SK-N-SH treated with all-trans-retinoic acid at 6 μM for 48 hours (cell line): ENCODE results near the gene SPTA1.

ENCODE experiments used
- ATAC-seq: fragments of 200-7000 bp; cut with Tn5 transposase; 3 replicates; pipeline ENCODE4 v1.9.1; 2020; ENCODE audit warnings: mild to moderate bottlenecking, moderate library complexity
- ARNTL ChIP-seq: fragments of 450-650 bp; formaldehyde crosslinking; IDR thresholded peaks from 2 replicates; pipeline ENCODE4 v1.5.0; 2020; ENCODE audit warnings: low read depth, mild to moderate bottlenecking, moderate library complexity, borderline replicate concordance
- BACH2 ChIP-seq: fragments of 250-450 bp; sonication (Bioruptor Pico); IDR thresholded peaks from 2 replicates; pipeline ENCODE4 v1.9.0; 2021; ENCODE audit warnings: mild to moderate bottlenecking, borderline replicate concordance
- ESRRG ChIP-seq: fragments of 250-450 bp; sonication (Bioruptor Pico); IDR thresholded peaks from 2 replicates; pipeline ENCODE4 v1.6.1; 2021; ENCODE audit warnings: mild to moderate bottlenecking
- ISL1 ChIP-seq: fragments of 250-450 bp; sonication (Bioruptor Pico); IDR thresholded peaks from 2 replicates; pipeline ENCODE4 v2.1.2; 2022; ENCODE audit warnings: mild to moderate bottlenecking, moderate library complexity
- OSR1 ChIP-seq: fragments of 250-450 bp; sonication (Bioruptor Pico); IDR thresholded peaks from 2 replicates; pipeline ENCODE4 v1.8.0; 2022; ENCODE audit warnings: moderate library complexity, mild to moderate bottlenecking, inconsistent platforms
- PPARA ChIP-seq: fragments of 250-450 bp; sonication (Bioruptor Pico); IDR thresholded peaks from 2 replicates; pipeline ENCODE4 v1.5.0; 2020; ENCODE audit warnings: mild to moderate bottlenecking, borderline replicate concordance
- RARB ChIP-seq: fragments of 250-450 bp; sonication (Bioruptor Pico); IDR thresholded peaks from 2 replicates; pipeline ENCODE4 v1.8.0; 2021; ENCODE audit warnings: mild to moderate bottlenecking, moderate library complexity
- SNAI2 ChIP-seq: fragments of 250-450 bp; sonication (Bioruptor Pico); IDR thresholded peaks from 2 replicates; pipeline ENCODE4 v1.5.0; 2020; ENCODE audit warnings: mild to moderate bottlenecking, moderate library complexity
- TCF4 ChIP-seq: fragments of 250-450 bp; sonication (Bioruptor Pico); IDR thresholded peaks from 2 replicates; pipeline ENCODE4 v1.8.0; 2021; ENCODE audit warnings: mild to moderate bottlenecking, moderate library complexity, borderline replicate concordance
- ZC3H10 ChIP-seq: fragments of 250-450 bp; sonication (Bioruptor Pico); IDR thresholded peaks from 2 replicates; pipeline ENCODE4 v1.5.1; 2021; ENCODE audit warnings: mild to moderate bottlenecking, moderate library complexity
- ZFP3 ChIP-seq: fragments of 250-450 bp; sonication (Bioruptor Pico); IDR thresholded peaks from 2 replicates; pipeline ENCODE4 v1.5.0; 2020; ENCODE audit warnings: mild to moderate bottlenecking, moderate library complexity
- ZFP30 ChIP-seq: fragments of 450-650 bp; formaldehyde crosslinking; IDR thresholded peaks from 2 replicates; pipeline ENCODE4 v1.5.0; 2022; ENCODE audit warnings: mild to moderate bottlenecking, moderate library complexity
- ZNF70 ChIP-seq: fragments of 450-650 bp; formaldehyde crosslinking; IDR thresholded peaks from 2 replicates; pipeline ENCODE4 v1.5.0; 2020; ENCODE audit warnings: mild to moderate bottlenecking, moderate library complexity
- ZNF8 ChIP-seq: fragments of 450-650 bp; formaldehyde crosslinking; IDR thresholded peaks from 2 replicates; pipeline ENCODE4 v1.5.0; 2020; ENCODE audit warnings: mild to moderate bottlenecking, moderate library complexity
- TF ChIP-seq, protein P1 (sequence below): fragments of 250-450 bp; sonication (Bioruptor Pico); IDR thresholded peaks from 2 replicates; pipeline ENCODE4 v1.5.1; 2020; ENCODE audit warnings: low read depth, mild to moderate bottlenecking, moderate library complexity
- TF ChIP-seq, protein P2 (sequence below): fragments of 250-450 bp; sonication (Bioruptor Pico); IDR thresholded peaks from 2 replicates; pipeline ENCODE4 v1.8.0; 2020; ENCODE audit warnings: mild to moderate bottlenecking, moderate library complexity, borderline replicate concordance
- TF ChIP-seq, protein P3 (sequence below): fragments of 250-450 bp; sonication (Bioruptor Pico); IDR thresholded peaks from 2 replicates; pipeline ENCODE4 v1.5.1; 2021; ENCODE audit warnings: mild to moderate bottlenecking, moderate library complexity
- TF ChIP-seq, protein P4 (sequence below): fragments of 250-450 bp; sonication (Bioruptor Pico); IDR thresholded peaks from 2 replicates; pipeline ENCODE4 v1.8.0; 2021; ENCODE audit warnings: low read depth, mild to moderate bottlenecking, moderate library complexity, borderline replicate concordance

The SPTA1 gene

DNA sequence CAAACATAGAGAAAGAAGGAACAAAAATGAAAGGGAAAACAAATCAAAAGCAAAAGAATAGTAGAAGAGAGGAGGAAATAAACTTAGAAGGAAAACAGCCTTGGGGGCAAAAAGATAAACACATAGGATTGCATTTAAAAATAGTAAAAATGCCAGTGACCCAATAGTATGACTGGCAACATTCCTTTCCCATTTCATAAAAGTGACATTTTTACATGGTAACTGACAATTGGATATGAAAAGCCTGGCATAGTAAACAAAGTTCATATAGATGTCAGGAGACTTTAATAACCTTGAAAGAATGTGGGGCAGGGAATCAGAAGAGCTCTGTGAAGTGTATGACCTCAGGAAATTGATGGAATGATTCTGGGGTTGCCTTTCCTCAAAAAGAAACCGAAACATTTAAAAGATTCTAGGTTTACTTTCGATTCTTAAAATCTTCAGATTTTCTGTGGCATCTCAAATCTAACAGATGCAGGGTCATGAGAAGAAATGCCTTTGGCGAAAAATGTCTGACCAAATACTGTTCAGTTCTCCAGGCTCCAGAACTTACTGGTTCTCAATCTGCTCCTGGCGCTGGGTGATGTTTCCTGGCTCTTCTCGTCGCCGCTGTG, 33.7 kb downstream of the SPTA1 start (continued):
- TF ChIP-seq ARNTL (no peak), ISL1 (CRISPR knock-in tag) (no peak), ZFP30 (CRISPR knock-in tag) (no peak)
- TF ChIP-seq, all 23 proteins: peak for 0

DNA sequence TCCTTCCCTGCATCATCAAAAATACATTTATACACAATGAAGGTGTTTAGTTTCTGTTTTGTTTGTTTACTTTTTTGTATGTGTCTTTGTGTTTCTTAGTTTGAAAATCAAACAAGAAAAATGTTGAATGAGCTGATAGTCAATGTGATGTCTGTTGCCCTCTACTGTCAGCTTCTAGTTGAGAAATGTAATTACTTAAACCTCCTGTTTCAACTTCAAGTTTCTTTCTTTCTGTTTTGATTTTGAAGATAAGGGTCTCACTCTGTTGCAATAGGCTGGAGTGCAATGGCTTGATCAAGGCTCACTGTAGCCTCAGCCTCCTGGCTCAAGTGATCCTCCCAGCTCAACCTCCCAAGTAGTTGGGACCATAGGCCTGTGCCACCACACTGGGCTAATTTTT, 37.5 kb downstream of the SPTA1 start:
- no peak for ATAC-seq
- TF ChIP-seq, protein P1, sequence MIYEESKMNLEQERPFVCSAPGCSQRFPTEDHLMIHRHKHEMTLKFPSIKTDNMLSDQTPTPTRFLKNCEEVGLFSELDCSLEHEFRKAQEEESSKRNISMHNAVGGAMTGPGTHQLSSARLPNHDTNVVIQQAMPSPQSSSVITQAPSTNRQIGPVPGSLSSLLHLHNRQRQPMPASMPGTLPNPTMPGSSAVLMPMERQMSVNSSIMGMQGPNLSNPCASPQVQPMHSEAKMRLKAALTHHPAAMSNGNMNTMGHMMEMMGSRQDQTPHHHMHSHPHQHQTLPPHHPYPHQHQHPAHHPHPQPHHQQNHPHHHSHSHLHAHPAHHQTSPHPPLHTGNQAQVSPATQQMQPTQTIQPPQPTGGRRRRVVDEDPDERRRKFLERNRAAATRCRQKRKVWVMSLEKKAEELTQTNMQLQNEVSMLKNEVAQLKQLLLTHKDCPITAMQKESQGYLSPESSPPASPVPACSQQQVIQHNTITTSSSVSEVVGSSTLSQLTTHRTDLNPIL (CRISPR knock-in tag): no peak
- TF ChIP-seq ESRRG (CRISPR knock-in tag): no peak
- TF ChIP-seq ARNTL: no peak

DNA sequence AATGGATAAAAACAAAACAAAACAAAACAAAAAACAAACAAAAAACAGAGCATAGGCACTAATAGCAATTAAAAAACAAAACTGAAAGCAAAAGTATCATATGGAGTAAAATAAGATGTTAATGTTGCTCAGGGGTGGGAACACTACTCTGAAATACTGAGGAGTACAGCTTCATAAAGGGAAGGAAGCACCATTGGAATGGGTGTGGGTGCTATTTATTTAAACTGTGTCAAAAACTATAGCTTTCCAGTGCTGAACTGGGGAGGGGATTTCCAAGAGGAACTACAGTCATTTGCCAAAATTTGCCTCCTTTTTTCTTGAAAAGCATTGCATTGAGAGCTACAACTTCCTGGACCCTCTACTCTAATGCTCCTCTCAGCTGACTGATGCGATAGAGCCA, 40.0 kb downstream of the SPTA1 start:
- no peak for ATAC-seq

DNA sequence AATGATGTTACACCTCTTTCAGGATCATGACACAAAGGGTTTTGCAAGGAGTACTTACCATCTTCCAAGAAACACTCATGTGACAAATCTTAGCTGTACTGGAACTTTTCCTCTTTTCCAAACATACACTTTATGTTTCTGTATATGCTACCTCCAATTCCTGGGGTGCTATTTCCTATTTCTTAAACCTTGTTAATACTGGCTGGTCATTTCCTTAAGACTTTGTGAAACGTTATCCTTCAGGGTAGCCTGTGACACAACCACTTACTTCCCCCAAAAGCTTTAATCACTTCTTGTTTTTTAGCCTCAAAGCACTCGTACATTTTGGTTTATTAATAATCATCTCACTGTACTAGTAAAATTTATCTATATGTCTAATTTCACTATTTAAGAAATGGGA, 42.1 kb downstream of the SPTA1 start:
- ATAC-seq: no peak
- TF ChIP-seq BACH2 (CRISPR knock-in tag) (no peak), ISL1 (CRISPR knock-in tag) (no peak), ZC3H10 (CRISPR knock-in tag) (no peak), ZNF70 (CRISPR knock-in tag) (no peak), RARB (no peak), ESRRG (CRISPR knock-in tag) (no peak), OSR1 (CRISPR knock-in tag) (no peak), TCF4 (CRISPR knock-in tag) (no peak)
- TF ChIP-seq, protein P1 (CRISPR knock-in tag): no peak
- TF ChIP-seq, protein P2, sequence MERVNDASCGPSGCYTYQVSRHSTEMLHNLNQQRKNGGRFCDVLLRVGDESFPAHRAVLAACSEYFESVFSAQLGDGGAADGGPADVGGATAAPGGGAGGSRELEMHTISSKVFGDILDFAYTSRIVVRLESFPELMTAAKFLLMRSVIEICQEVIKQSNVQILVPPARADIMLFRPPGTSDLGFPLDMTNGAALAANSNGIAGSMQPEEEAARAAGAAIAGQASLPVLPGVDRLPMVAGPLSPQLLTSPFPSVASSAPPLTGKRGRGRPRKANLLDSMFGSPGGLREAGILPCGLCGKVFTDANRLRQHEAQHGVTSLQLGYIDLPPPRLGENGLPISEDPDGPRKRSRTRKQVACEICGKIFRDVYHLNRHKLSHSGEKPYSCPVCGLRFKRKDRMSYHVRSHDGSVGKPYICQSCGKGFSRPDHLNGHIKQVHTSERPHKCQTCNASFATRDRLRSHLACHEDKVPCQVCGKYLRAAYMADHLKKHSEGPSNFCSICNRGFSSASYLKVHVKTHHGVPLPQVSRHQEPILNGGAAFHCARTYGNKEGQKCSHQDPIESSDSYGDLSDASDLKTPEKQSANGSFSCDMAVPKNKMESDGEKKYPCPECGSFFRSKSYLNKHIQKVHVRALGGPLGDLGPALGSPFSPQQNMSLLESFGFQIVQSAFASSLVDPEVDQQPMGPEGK: no peak
- TF ChIP-seq, protein P3, sequence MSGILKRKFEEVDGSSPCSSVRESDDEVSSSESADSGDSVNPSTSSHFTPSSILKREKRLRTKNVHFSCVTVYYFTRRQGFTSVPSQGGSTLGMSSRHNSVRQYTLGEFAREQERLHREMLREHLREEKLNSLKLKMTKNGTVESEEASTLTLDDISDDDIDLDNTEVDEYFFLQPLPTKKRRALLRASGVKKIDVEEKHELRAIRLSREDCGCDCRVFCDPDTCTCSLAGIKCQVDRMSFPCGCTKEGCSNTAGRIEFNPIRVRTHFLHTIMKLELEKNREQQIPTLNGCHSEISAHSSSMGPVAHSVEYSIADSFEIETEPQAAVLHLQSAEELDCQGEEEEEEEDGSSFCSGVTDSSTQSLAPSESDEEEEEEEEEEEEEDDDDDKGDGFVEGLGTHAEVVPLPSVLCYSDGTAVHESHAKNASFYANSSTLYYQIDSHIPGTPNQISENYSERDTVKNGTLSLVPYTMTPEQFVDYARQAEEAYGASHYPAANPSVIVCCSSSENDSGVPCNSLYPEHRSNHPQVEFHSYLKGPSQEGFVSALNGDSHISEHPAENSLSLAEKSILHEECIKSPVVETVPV (CRISPR knock-in tag): no peak
- TF ChIP-seq, protein P4, sequence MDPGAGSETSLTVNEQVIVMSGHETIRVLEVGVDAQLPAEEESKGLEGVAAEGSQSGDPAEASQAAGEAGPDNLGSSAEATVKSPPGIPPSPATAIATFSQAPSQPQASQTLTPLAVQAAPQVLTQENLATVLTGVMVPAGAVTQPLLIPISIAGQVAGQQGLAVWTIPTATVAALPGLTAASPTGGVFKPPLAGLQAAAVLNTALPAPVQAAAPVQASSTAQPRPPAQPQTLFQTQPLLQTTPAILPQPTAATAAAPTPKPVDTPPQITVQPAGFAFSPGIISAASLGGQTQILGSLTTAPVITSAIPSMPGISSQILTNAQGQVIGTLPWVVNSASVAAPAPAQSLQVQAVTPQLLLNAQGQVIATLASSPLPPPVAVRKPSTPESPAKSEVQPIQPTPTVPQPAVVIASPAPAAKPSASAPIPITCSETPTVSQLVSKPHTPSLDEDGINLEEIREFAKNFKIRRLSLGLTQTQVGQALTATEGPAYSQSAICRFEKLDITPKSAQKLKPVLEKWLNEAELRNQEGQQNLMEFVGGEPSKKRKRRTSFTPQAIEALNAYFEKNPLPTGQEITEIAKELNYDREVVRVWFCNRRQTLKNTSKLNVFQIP (CRISPR knock-in tag): no peak

More for the DNA sequence above, 40.0 kb downstream of the SPTA1 start:
- no peak for TF ChIP-seq ESRRG (CRISPR knock-in tag)
- no peak for TF ChIP-seq ZC3H10 (CRISPR knock-in tag)
- TF ChIP-seq ZNF8 (CRISPR knock-in tag): no peak
- TF ChIP-seq TCF4 (CRISPR knock-in tag): no peak
- no peak for TF ChIP-seq SNAI2
- no peak for TF ChIP-seq OSR1 (CRISPR knock-in tag)
- TF ChIP-seq, protein P1 (CRISPR knock-in tag): no peak
- TF ChIP-seq, protein P3 (CRISPR knock-in tag): no peak
- TF ChIP-seq ZFP3: no peak
- TF ChIP-seq PPARA (CRISPR knock-in tag): no peak
- TF ChIP-seq, protein P4 (CRISPR knock-in tag): no peak
- TF ChIP-seq, all 23 proteins: peak for 0
